Measurements from ENCODE around the gene ENOX1.

ENOX1 gene

GRCh38 chr13:43558939-43559338, 227.8 kb downstream of the ENOX1 start:
- H3K27me3 Mint-ChIP-seq (ENCODE audit: low read depth) = peaks cover 13% of the 10 kb centered on the region
- no peak overlapping the region for H3K27ac Mint-ChIP-seq
- H3K9me3 Mint-ChIP-seq = no peaks in the 10 kb centered on the region
- no peaks in the 10 kb centered on the region for H3K36me3 Mint-ChIP-seq (ENCODE audit: low read depth)
- no peak overlapping the region for H3K4me3 Mint-ChIP-seq
- H3K4me1 Mint-ChIP-seq (ENCODE audit: low read depth) = no peaks in the 10 kb centered on the region

- H3K9me3 Mint-ChIP-seq = no peaks in the 10 kb centered on the region
- H3K4me1 Mint-ChIP-seq (ENCODE audit: low read depth) = no peaks in the 10 kb centered on the region
- H3K27ac Mint-ChIP-seq = no peak overlapping the region
- H3K4me3 Mint-ChIP-seq = no peak overlapping the region
- no peaks in the 10 kb centered on the region for H3K36me3 Mint-ChIP-seq (ENCODE audit: low read depth)
- peaks cover 13% of the 10 kb centered on the region for H3K27me3 Mint-ChIP-seq (ENCODE audit: low read depth)
Measured at GRCh38 chr13:43558326-43558725, 228.4 kb downstream of the ENOX1 start.

GRCh38 chr13:43555667-43556066, 231.1 kb downstream of the ENOX1 start:
- no peaks in the 10 kb centered on the region for H3K4me1 Mint-ChIP-seq (ENCODE audit: low read depth)
- no peaks in the 10 kb centered on the region for H3K36me3 Mint-ChIP-seq (ENCODE audit: low read depth)
- H3K4me3 Mint-ChIP-seq = no peak overlapping the region
- no peak overlapping the region for H3K27ac Mint-ChIP-seq
- H3K9me3 Mint-ChIP-seq = no peaks in the 10 kb centered on the region
- H3K27me3 Mint-ChIP-seq (ENCODE audit: low read depth) = peaks cover 4% of the 10 kb centered on the region

GRCh38 chr13:43551897-43552456, 234.8 kb downstream of the ENOX1 start:
- Mint-ChIP-seq H3K27ac (no peak overlapping the region), H3K27me3 (ENCODE audit: low read depth) (peaks cover 11% of the 10 kb centered on the region), H3K4me1 (ENCODE audit: low read depth) (peaks cover 3% of the 10 kb centered on the region), H3K4me3 (no peak overlapping the region), H3K36me3 (ENCODE audit: low read depth) (no peaks in the 10 kb centered on the region), H3K9me3 (no peaks in the 10 kb centered on the region)

- Mint-ChIP-seq H3K36me3 (ENCODE audit: low read depth) (no peaks in the 10 kb centered on the region), H3K27me3 (ENCODE audit: low read depth) (peaks cover 7% of the 10 kb centered on the region), H3K27ac (no peak overlapping the region), H3K4me3 (no peak overlapping the region), H3K9me3 (no peaks in the 10 kb centered on the region), H3K4me1 (ENCODE audit: low read depth) (peaks cover 3% of the 10 kb centered on the region)
Measured at GRCh38 chr13:43546816-43547215, 240.0 kb downstream of the ENOX1 start.

- no peaks in the 10 kb centered on the region for H3K9me3 Mint-ChIP-seq
- no peak overlapping the region for H3K27ac Mint-ChIP-seq
- H3K27me3 Mint-ChIP-seq (ENCODE audit: low read depth) = peaks cover 7% of the 10 kb centered on the region
- peaks cover 3% of the 10 kb centered on the region for H3K4me1 Mint-ChIP-seq (ENCODE audit: low read depth)
- H3K4me3 Mint-ChIP-seq = no peak overlapping the region
- H3K36me3 Mint-ChIP-seq (ENCODE audit: low read depth) = no peaks in the 10 kb centered on the region
Measured at GRCh38 chr13:43546251-43546650, 240.5 kb downstream of the ENOX1 start.

- H3K4me1 Mint-ChIP-seq (ENCODE audit: low read depth) = peaks cover 3% of the 10 kb centered on the region
- H3K27ac Mint-ChIP-seq = no peak overlapping the region
- no peaks in the 10 kb centered on the region for H3K36me3 Mint-ChIP-seq (ENCODE audit: low read depth)
- peaks cover 7% of the 10 kb centered on the region for H3K27me3 Mint-ChIP-seq (ENCODE audit: low read depth)
- no peak overlapping the region for H3K4me3 Mint-ChIP-seq
- H3K9me3 Mint-ChIP-seq = no peaks in the 10 kb centered on the region
Measured at GRCh38 chr13:43545317-43545874, 241.4 kb downstream of the ENOX1 start.

- H3K4me1 Mint-ChIP-seq (ENCODE audit: low read depth) = peaks cover 3% of the 10 kb centered on the region
- H3K9me3 Mint-ChIP-seq = no peaks in the 10 kb centered on the region
- H3K27ac Mint-ChIP-seq = no peak overlapping the region
- no peak overlapping the region for H3K4me3 Mint-ChIP-seq
- peaks cover 7% of the 10 kb centered on the region for H3K27me3 Mint-ChIP-seq (ENCODE audit: low read depth)
- H3K36me3 Mint-ChIP-seq (ENCODE audit: low read depth) = no peaks in the 10 kb centered on the region
Measured at GRCh38 chr13:43544631-43545030, 242.1 kb downstream of the ENOX1 start.

GRCh38 chr13:43544011-43544410, 242.8 kb downstream of the ENOX1 start:
- Mint-ChIP-seq H3K4me3 (no peak overlapping the region), H3K9me3 (no peaks in the 10 kb centered on the region), H3K27ac (no peak overlapping the region), H3K36me3 (ENCODE audit: low read depth) (no peaks in the 10 kb centered on the region), H3K4me1 (ENCODE audit: low read depth) (peaks cover 3% of the 10 kb centered on the region), H3K27me3 (ENCODE audit: low read depth) (peaks cover 6% of the 10 kb centered on the region)

- H3K27me3 Mint-ChIP-seq (ENCODE audit: low read depth) = peaks cover 8% of the 10 kb centered on the region
- no peaks in the 10 kb centered on the region for H3K36me3 Mint-ChIP-seq (ENCODE audit: low read depth)
- no peak overlapping the region for H3K4me3 Mint-ChIP-seq
- peaks cover 3% of the 10 kb centered on the region for H3K4me1 Mint-ChIP-seq (ENCODE audit: low read depth)
- no peaks in the 10 kb centered on the region for H3K9me3 Mint-ChIP-seq
- H3K27ac Mint-ChIP-seq = no peak overlapping the region
Measured at GRCh38 chr13:43543331-43543730, 243.4 kb downstream of the ENOX1 start.

- Mint-ChIP-seq H3K4me3 (no peak overlapping the region), H3K9me3 (no peaks in the 10 kb centered on the region)
Measured at GRCh38 chr13:43537124-43537523, 249.6 kb downstream of the ENOX1 start.

GRCh38 chr13:43529796-43530195, 257.0 kb downstream of the ENOX1 start:
- no peak overlapping the region for H3K27ac Mint-ChIP-seq
- no peaks in the 10 kb centered on the region for H3K4me1 Mint-ChIP-seq (ENCODE audit: low read depth)
- no peak overlapping the region for H3K4me3 Mint-ChIP-seq
- no peaks in the 10 kb centered on the region for H3K9me3 Mint-ChIP-seq
- H3K36me3 Mint-ChIP-seq (ENCODE audit: low read depth) = no peaks in the 10 kb centered on the region
- no peaks in the 10 kb centered on the region for H3K27me3 Mint-ChIP-seq (ENCODE audit: low read depth)

More at GRCh38 chr13:43537124-43537523, 249.6 kb downstream of the ENOX1 start:
- Mint-ChIP-seq H3K36me3 (ENCODE audit: low read depth) (no peaks in the 10 kb centered on the region), H3K4me1 (ENCODE audit: low read depth) (no peaks in the 10 kb centered on the region), H3K27ac (no peak overlapping the region), H3K27me3 (ENCODE audit: low read depth) (peaks cover 8% of the 10 kb centered on the region)

GRCh38 chr13:43528992-43529391, 257.8 kb downstream of the ENOX1 start:
- Mint-ChIP-seq H3K4me3 (no peak overlapping the region), H3K27ac (no peak overlapping the region), H3K4me1 (ENCODE audit: low read depth) (no peaks in the 10 kb centered on the region), H3K9me3 (no peaks in the 10 kb centered on the region), H3K36me3 (ENCODE audit: low read depth) (no peaks in the 10 kb centered on the region), H3K27me3 (ENCODE audit: low read depth) (peaks cover 2% of the 10 kb centered on the region)

GRCh38 chr13:43522788-43523187, 264.0 kb downstream of the ENOX1 start:
- Mint-ChIP-seq H3K27me3 (ENCODE audit: low read depth) (peaks cover 8% of the 10 kb centered on the region), H3K27ac (no peak overlapping the region), H3K4me3 (no peak overlapping the region), H3K9me3 (no peaks in the 10 kb centered on the region), H3K4me1 (ENCODE audit: low read depth) (no peaks in the 10 kb centered on the region), H3K36me3 (ENCODE audit: low read depth) (no peaks in the 10 kb centered on the region)

- no peaks in the 10 kb centered on the region for H3K4me1 Mint-ChIP-seq (ENCODE audit: low read depth)
- H3K27me3 Mint-ChIP-seq (ENCODE audit: low read depth) = peaks cover 8% of the 10 kb centered on the region
- no peaks in the 10 kb centered on the region for H3K9me3 Mint-ChIP-seq
- no peak overlapping the region for H3K4me3 Mint-ChIP-seq
- H3K27ac Mint-ChIP-seq = no peak overlapping the region
- H3K36me3 Mint-ChIP-seq (ENCODE audit: low read depth) = no peaks in the 10 kb centered on the region
Measured at GRCh38 chr13:43520351-43520750, 266.4 kb downstream of the ENOX1 start.

GRCh38 chr13:43518833-43519232, 267.9 kb downstream of the ENOX1 start:
- Mint-ChIP-seq H3K27me3 (ENCODE audit: low read depth) (peaks cover 5% of the 10 kb centered on the region), H3K9me3 (no peaks in the 10 kb centered on the region), H3K4me1 (ENCODE audit: low read depth) (no peaks in the 10 kb centered on the region), H3K27ac (no peak overlapping the region), H3K36me3 (ENCODE audit: low read depth) (no peaks in the 10 kb centered on the region), H3K4me3 (no peak overlapping the region)
